SU-DHL-6 (cell line): ENCODE data around the gene FUBP1.

Experiments used
- CTCF ChIP-seq: fragments of 200-600 bp; sonication (generic); IDR thresholded peaks from one replicate; pipeline ENCODE4 v1.5.1; 2017; ENCODE audit warnings: antibody characterized with exemption, mild to moderate bottlenecking, low read length, moderate library complexity; ENCODE audit not compliant: insufficient read depth, poor library complexity, severe bottlenecking
- EZH2phosphoT487 ChIP-seq: fragments of 200-600 bp; sonication (generic), shearing (Covaris generic); conservative IDR thresholded peaks from 2 replicates; pipeline ENCODE4 v1.6.1; 2018; ENCODE audit warnings: mild to moderate bottlenecking, antibody characterized with exemption, low read length, moderate library complexity, mixed read lengths

- TF ChIP-seq CTCF (no peak), EZH2phosphoT487 (no peak)
Measured at GRCh38 chr1:78015148-78015547, 36.3 kb upstream of the FUBP1 start.
